Measurements from ENCODE around the gene APAF1.

DNA sequence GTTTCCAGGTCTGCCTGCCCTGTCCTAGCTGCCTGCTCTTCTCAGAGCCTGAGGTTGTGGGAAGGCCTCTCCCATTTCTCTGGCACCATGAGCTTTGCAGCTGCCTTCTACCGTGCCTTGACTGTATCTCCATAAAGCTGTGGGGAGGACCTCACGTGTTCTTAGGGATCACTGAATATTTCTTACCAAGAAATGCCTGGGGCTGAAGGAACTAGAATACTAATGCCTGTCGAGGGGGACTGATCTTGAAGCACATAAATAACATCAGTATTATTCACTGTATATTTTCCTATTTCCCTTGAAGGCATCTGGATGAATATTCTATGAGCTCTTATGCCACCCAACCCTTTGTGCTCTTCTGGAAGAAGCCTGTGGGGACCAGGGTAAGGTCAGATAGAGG lies 103.4 kb downstream of the APAF1 start:
- no peak for TF ChIP-seq EP300 (IDR thresholded peaks at IDR 0.05; ENCODE audit: low read depth in 2 of 2, low read length in 2 of 2)
- no peak for TF ChIP-seq EP300 (CRISPR knock-in tag; IDR thresholded peaks at IDR 0.05; ENCODE audit: borderline replicate concordance)
- no peak for TF ChIP-seq HDAC2 (CRISPR knock-in tag; IDR thresholded peaks at IDR 0.05)
- TF ChIP-seq ZNF367 (CRISPR knock-in tag; IDR thresholded peaks at IDR 0.05; ENCODE audit: borderline replicate concordance) = no peak
- no peak for TF ChIP-seq MAFF (IDR thresholded peaks at IDR 0.05; ENCODE audit: low read depth, low read length)
- no peak for TF ChIP-seq HDAC6 (IDR thresholded peaks at IDR 0.05; ENCODE audit: low read depth, low read length)
- TF ChIP-seq POLR2AphosphoS5 (IDR thresholded peaks at IDR 0.05; ENCODE audit: low read depth, low read length) = no peak
- TF ChIP-seq, protein P1, sequence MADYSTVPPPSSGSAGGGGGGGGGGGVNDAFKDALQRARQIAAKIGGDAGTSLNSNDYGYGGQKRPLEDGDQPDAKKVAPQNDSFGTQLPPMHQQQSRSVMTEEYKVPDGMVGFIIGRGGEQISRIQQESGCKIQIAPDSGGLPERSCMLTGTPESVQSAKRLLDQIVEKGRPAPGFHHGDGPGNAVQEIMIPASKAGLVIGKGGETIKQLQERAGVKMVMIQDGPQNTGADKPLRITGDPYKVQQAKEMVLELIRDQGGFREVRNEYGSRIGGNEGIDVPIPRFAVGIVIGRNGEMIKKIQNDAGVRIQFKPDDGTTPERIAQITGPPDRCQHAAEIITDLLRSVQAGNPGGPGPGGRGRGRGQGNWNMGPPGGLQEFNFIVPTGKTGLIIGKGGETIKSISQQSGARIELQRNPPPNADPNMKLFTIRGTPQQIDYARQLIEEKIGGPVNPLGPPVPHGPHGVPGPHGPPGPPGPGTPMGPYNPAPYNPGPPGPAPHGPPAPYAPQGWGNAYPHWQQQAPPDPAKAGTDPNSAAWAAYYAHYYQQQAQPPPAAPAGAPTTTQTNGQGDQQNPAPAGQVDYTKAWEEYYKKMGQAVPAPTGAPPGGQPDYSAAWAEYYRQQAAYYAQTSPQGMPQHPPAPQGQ (CRISPR knock-in tag; IDR thresholded peaks at IDR 0.05; ENCODE audit: borderline replicate concordance) = no peak
- no peak for TF ChIP-seq CBX5 (CRISPR knock-in tag; IDR thresholded peaks at IDR 0.05; ENCODE audit: borderline replicate concordance)
- TF ChIP-seq, protein P2, sequence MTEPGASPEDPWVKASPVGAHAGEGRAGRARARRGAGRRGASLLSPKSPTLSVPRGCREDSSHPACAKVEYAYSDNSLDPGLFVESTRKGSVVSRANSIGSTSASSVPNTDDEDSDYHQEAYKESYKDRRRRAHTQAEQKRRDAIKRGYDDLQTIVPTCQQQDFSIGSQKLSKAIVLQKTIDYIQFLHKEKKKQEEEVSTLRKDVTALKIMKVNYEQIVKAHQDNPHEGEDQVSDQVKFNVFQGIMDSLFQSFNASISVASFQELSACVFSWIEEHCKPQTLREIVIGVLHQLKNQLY (CRISPR knock-in tag; IDR thresholded peaks at IDR 0.05) = no peak
- no peak for TF ChIP-seq ZBTB7A (CRISPR knock-in tag; IDR thresholded peaks at IDR 0.05)
- TF ChIP-seq ASH2L (IDR thresholded peaks at IDR 0.05; ENCODE audit: insufficient read length, low read depth, low read length) = no peak
- TF ChIP-seq, protein P3, sequence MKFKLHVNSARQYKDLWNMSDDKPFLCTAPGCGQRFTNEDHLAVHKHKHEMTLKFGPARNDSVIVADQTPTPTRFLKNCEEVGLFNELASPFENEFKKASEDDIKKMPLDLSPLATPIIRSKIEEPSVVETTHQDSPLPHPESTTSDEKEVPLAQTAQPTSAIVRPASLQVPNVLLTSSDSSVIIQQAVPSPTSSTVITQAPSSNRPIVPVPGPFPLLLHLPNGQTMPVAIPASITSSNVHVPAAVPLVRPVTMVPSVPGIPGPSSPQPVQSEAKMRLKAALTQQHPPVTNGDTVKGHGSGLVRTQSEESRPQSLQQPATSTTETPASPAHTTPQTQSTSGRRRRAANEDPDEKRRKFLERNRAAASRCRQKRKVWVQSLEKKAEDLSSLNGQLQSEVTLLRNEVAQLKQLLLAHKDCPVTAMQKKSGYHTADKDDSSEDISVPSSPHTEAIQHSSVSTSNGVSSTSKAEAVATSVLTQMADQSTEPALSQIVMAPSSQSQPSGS (CRISPR knock-in tag; IDR thresholded peaks at IDR 0.05) = no peak
